Femur (tissue), 1 donor: ENCODE results near the gene IPPK.

Experiments used
- DNase-seq: peaks from one replicate; pipeline ENCODE4 v3.0.0-alpha.2; 2017

Gene IPPK

GRCh38 chr9:92669890-92670708 is at the start of gene IPPK:
TSS of gene IPPK (minus strand) at chr9:92670131. CDS start at chr9:92669988, 143 bp downstream.
- DNase-seq: peak; percentile 99

- DNase-seq: peak; percentile 15
Measured at GRCh38 chr9:92719028-92719647, 49.2 kb upstream of the IPPK start.

GRCh38 chr9:92718086-92719001 is 48.4 kb upstream of the IPPK start:
- DNase-seq: peak; percentile 19

- peak; percentile 19 for DNase-seq
Measured at GRCh38 chr9:92717201-92718085, 47.5 kb upstream of the IPPK start.

GRCh38 chr9:92716557-92716956 is 46.6 kb upstream of the IPPK start:
- DNase-seq: peak; percentile 67

- DNase-seq: peak; percentile 16
Measured at GRCh38 chr9:92715488-92716231, 45.7 kb upstream of the IPPK start.

- peak; percentile 21 for DNase-seq
Measured at GRCh38 chr9:92714787-92715487, 45.0 kb upstream of the IPPK start.

- no peak for DNase-seq
Measured at GRCh38 chr9:92714016-92714415, 44.1 kb upstream of the IPPK start.

- no peak for DNase-seq
Measured at GRCh38 chr9:92713528-92713927, 43.6 kb upstream of the IPPK start.

GRCh38 chr9:92712767-92713166 is 42.8 kb upstream of the IPPK start:
- DNase-seq: no peak

GRCh38 chr9:92711844-92712243 is 41.9 kb upstream of the IPPK start:
- DNase-seq: no peak

GRCh38 chr9:92711146-92711545 is 41.2 kb upstream of the IPPK start:
- no peak for DNase-seq

- DNase-seq: no peak
Measured at GRCh38 chr9:92710368-92710767, 40.4 kb upstream of the IPPK start.

- DNase-seq: no peak
Measured at GRCh38 chr9:92709954-92710353, 40.0 kb upstream of the IPPK start.

GRCh38 chr9:92709240-92709639 is 39.3 kb upstream of the IPPK start:
- no peak for DNase-seq

GRCh38 chr9:92707530-92707929 is 37.6 kb upstream of the IPPK start:
- no peak for DNase-seq

GRCh38 chr9:92706218-92706940 is 36.4 kb upstream of the IPPK start:
- no peak for DNase-seq

GRCh38 chr9:92704528-92704927 is 34.6 kb upstream of the IPPK start:
- DNase-seq: no peak

- no peak for DNase-seq
Measured at GRCh38 chr9:92696619-92697018, 26.7 kb upstream of the IPPK start.

- DNase-seq: no peak
Measured at GRCh38 chr9:92686954-92687353, 17.0 kb upstream of the IPPK start.
